ENCODE data around the gene SCNM1.

- no peak for TF ChIP-seq GABPA (IDR thresholded peaks at IDR 0.05 in 1 of 2, conservative IDR thresholded peaks at IDR 0.05 in 1 of 2)
- TF ChIP-seq TAF1 (conservative IDR thresholded peaks at IDR 0.05), result no peak
- TF ChIP-seq EGR1 (IDR thresholded peaks at IDR 0.05; ENCODE audit: low read depth in 2 of 2), result no peak
- TF ChIP-seq CTCF (IDR thresholded peaks at IDR 0.05; ENCODE audit: low read depth, low read length, missing input control), result no peak
- no peak for TF ChIP-seq NR2F2 (IDR thresholded peaks at IDR 0.05)
- TF ChIP-seq REST (IDR thresholded peaks at IDR 0.05), result no peak
- no peak for TF ChIP-seq RAD21 (IDR thresholded peaks at IDR 0.05)
- TF ChIP-seq YY1 (IDR thresholded peaks at IDR 0.05), result no peak
- TF ChIP-seq ATF3 (IDR thresholded peaks at IDR 0.05), result no peak
- TF ChIP-seq MAX (IDR thresholded peaks at IDR 0.05), result no peak
- TF ChIP-seq ZBTB33 (IDR thresholded peaks at IDR 0.05), result no peak
- TF ChIP-seq SP1 (IDR thresholded peaks at IDR 0.05), result no peak
- TF ChIP-seq FOXA1 (IDR thresholded peaks at IDR 0.05), result no peak
- no peak for TF ChIP-seq JUND (IDR thresholded peaks at IDR 0.05)
These were observed 7.6 kb upstream of the SCNM1 start for GRCh38 chr1:151158326-151158725.

Measured in liver (tissue), 3 donors.